HG02870 (cell line): ENCODE measurements around the gene BAG5.

Experiments used
- ATAC-seq: cut with Tn5 transposase; IDR thresholded peaks from one replicate; pipeline ENCODE4 v1.9.1; 2021; ENCODE audit warnings: mild to moderate bottlenecking, moderate library complexity; ENCODE audit not compliant: unreplicated experiment

The BAG5 gene

GRCh38 chr14:103547455-103547940, 15.0 kb downstream of the BAG5 start:
- no peak for ATAC-seq

DNA sequence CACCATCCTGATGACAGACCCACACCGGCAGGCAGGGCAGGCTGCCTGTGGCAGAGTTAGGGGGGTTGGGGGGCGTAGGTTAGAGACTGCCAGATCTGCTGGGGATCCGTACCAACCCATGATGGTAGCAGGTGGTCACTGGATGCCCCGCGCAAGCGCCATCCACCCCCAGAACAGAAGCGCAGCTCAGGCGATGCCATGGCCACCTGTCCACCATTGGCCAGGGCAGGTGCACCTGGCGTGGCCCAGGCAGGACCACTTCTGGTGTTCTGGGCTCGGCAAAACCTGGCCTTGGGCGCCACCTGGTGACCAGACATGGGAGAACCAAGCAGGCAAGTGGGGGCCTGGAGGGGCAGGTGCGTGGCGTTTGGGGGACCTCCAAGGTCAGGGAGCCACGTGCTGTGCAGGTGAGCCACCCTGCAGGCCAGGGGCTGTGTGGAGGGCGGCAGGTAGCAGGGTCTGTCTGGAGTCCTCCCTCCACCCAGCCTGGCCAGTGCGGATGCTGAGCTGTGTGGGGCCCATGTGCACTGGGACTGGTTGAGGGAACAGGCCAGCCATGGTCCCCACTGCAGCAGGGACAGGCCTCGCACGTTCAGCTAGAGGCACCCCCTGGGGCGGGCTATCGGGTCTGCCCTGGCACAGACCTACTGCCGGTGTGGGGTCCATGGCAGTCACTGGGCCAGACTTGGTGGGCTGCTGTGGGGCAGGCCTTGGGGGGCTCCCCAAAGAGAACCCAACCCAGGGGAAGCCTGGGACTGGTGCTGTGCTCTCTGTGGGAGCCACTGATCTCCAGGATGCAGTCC, 15.6 kb downstream of the BAG5 start:
- no peak for ATAC-seq

GRCh38 chr14:103545915-103546651, 16.4 kb downstream of the BAG5 start:
- no peak for ATAC-seq

DNA sequence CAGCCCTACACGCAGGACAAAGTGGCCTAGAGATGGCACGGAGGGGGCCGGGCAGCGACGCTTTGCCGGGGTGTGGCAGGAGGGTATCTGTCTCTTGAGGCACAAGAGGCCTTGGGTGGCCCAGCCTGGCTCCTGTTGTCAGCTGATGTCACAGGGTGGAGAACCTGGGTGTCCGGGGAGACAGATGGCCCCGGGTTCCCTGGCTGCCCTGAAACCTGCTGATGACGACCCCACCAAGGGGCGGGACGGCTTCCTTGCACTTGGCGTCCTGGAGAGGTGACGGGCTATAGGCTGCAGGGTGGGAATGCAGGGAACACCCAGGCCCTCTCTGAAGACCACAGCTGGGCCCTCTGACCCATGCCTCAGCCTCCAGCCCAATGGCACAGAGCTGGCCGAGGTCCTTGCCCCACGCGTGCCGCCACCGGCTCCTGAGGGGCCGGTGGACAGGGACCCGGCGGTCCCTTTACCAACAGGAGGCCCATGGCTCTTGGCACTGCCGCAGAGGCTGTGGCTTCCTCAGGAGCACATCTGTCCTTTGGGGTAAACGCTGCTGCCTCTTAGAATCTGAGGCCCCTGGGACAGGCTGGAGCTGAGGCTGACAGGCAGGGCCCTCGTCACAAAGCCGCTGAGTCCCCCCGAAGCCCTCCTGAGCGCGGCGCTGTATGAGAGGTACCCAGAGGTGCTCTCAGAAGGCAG, 17.1 kb downstream of the BAG5 start:
- no peak for ATAC-seq

DNA sequence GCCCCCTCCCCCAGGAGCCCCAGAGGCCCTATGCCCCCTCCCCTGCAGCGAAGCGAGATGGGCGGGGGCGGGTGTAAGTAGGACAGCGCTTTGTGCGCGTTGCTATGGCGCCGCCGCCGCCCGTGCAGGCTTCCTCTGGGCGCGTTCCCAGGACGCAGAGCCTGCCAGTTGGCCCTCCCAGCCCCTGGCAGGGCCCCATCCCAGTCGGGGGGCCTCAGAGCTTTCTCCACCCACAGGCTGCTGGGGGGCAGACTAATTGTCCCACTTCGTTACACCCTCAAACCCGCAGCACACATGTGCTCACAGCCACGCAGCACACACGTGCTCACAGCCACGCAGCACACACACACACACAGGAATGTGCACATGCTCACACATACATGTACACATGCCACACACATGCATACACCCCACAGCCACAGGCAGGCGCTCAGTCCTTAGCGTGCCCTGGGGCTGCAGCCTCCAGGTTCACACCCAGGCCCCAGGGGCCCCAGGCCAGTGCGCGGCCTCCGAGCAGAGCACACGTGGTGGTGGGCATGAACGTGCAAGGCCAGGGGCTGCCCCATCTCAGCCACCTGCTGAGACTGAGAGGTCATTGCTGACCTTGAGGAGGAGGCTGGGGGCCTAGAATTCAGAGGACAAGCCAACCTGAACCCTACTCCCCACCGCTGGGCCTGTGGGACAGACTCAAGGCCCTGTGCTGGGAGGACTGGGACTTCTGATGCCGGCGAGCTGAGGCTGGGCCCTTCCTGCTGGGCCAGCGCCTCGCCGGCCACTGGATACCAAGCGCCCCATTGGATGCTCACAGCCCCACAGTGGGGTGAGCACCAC, 17.9 kb downstream of the BAG5 start:
- ATAC-seq: no peak

GRCh38 chr14:103543721-103544387, 18.6 kb downstream of the BAG5 start:
- ATAC-seq: no peak

DNA sequence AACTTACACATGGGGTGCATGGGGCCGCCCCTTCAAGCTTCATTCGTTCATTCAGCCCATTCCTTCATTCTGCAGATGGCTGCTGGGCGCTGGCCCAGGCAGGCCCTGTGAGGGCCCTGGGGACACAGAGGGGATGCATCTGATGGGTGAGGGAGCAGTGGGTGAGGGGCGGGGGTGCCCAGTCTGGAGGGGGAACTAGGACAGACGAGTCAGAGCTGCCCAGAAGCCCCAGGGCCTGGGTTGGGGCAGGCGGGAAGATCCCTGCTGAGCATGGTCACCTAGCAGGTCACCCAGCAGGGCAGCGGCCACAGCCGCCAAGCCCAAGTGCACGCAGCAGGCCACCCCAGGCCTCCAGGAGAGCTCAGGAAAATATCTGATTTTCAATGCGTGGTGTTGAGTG, 19.3 kb downstream of the BAG5 start:
- ATAC-seq: no peak

DNA sequence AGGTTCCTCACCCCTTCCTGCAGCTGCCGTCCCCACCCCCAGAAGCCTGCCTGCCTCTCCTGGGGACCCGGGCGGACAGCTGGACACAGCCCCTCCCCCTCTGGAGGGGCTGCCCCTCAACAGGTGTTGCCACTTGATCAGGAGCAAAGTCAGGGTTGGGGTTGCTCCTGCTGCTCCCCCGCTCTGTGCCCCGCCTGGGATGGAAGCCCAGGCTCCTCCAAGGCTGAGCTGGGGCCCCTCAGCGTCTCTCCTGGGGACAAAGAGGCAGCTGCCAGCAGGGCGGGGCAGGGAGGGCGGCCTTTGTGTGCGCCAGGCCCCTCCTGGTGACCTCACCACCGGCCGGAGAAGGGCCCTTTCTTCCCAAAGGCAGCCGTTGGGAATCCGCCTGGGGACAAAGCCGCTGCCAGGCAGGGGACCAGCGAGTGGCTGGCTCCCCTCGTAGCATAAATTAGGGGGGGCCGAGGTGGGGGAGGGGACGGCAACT, 19.8 kb downstream of the BAG5 start:
- no peak for ATAC-seq

DNA sequence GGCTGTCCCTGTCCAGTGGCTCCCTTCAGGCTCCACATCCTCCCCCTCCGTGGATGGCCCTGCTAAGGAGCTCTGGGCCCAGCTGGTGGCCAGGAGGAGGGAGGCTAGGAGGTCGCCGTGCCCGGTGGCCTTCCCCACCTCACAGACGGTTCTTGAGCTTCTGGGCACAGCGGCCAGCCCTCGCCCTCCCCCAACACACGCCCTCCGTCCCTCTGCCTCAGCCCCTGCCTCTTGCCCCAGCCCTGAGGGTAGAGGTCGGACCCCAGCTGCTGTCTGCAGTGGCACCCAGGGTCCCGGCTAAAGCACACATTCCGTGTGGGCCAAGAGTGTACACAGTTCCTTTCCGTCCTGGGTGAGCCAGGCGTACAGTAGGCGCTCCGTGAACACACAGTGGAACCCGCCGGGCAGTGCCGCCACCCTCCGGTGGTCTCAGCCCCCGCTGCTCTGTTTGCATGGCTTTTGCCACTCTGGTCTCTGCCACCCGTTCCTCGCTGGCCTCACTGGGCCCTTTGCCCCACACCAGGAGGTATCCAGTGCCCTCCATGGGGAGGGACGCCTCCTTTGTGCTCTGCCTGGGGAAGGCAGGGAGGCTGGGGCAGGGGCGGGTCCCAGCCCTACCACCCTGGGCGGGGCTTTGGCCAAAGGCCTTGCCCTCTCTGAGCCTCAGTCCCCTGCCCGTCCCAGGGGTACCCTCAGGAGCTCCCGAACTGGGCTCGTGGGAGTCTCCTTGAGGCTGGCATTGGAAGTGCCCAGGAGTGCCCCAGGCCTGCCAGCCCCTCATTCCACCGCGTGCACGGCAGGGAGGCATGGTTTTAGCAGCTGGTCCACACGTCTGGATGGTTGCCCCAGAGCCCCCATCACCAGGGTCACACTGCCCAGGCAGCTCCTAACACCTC, 20.5 kb downstream of the BAG5 start:
- no peak for ATAC-seq

- no peak for ATAC-seq
These were observed 21.4 kb downstream of the BAG5 start for GRCh38 chr14:103540821-103541708.

DNA sequence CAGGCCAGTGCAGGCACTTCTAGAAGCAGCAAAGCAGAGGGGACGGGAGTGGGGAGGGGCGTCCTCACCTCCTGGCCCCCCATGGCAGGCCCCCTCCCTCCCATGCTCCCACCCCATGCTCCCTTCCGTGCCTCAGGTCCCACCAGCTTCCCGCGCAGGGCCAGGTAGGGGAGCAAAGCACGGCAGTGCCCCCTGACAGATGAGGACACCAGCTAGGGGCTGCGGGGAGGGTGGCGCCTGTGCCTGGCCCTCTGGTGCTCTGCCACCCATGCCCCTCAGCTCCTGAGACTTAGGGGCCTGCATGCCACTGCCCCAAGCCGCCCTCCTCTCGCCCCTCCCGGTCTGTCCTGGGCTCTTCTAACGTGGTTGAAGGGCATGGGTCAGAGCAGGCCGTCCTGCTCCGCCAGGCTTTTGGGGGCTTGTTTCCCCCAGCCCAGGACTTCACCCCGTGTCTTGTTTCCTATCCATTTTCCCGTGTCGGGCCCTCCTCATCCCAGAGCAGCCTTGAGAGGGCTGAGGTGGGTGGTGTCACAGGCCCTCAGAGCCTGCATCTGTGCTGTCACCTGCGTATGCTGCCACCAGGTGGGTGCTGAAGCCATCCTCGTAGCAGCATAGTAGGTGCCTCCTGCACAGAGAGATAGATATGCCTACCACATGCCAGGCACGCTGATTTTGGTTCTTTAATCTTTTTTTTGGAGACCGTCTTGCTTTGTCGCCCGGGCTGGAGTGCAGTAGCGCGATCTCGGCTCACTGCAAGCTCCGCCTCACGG, 23.2 kb downstream of the BAG5 start:
- no peak for ATAC-seq

DNA sequence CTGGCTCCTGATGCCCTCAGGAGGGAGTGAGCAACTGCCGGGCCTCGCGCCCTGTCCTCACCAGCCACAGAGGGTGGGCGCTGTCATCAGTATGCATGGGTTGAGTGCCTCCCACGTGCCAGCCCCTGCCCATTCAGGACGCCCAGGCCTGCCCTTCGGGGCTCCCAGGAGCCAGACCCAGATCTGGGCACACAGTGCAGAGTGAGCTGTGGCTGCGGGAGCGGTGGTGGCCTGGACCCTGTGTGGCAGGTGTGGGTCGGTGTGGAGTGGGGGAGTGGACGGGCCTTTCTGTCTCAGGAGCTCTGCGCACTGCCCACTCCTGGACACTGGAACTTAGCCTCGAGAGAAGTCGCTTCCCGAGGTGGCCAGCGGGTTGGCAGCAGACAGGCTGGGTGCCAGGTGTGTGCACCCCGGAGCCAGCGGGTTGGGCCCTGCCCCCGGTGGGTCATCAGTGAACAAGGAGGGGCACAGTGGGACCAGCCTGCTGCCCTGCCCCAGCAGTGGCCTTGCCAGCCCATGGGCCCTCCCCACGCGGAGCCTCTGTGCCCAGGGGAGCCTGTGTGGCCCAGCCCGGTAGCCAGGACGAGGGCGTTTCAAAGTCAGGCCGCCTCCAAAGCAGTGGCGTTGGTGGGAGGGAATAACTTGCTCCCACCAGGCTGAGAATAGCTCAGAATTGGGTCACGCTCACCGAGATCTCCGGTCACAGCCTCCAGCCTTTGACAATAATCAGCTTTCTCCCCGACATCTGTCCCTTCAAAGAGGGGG, 24.0 kb downstream of the BAG5 start:
- ATAC-seq: no peak

GRCh38 chr14:103537175-103537990, 25.1 kb downstream of the BAG5 start:
- ATAC-seq: no peak

GRCh38 chr14:103536693-103537092, 25.8 kb downstream of the BAG5 start:
- no peak for ATAC-seq

DNA sequence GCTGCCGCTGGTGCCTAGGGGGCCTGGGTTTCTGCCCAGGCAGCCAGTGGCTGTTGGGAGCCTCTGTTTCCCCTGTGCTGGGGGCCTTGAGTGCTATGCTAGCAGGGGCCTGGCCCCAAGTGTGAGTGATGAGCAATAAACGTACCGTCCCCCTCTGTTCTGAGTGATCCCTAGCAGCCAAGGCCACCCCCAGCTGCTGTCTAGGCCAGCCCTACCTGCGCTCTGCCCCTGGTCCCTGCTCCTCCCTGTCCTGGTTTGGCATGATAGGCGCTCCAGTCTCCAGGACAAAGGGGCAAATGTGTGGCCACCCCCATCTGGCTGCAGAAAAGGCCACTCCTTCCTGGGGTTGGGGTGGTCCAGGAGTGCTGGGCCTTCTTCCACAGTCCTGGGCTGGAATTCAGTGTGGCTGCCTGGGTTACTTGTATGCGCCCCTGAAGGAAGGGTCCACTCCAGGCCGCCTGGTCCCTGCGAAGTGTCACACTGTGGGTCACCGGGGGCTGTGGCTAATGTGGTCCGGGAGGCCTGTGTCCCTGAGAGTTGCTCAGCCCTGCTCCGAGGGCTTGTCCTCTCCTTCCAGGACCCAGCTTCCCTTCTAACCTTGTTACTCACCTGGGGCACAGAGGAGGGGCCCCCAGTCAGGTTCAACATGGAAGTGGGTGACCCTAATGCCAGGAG, 26.4 kb downstream of the BAG5 start:
- no peak for ATAC-seq
